AG08396 (cell line): ENCODE data around the gene ITPKB.
A peak's percentile ranks its signal among the peaks of the same experiment; 100 is the strongest.
"Not testable (repeated sequence)": the region's sequence is repeated elsewhere in the genome, so short reads cannot be mapped to it uniquely, and the experiment has no call there.

Experiments used
- DNase-seq: peaks from one replicate; pipeline ENCODE4 v3.0.0; 2012; ENCODE audit warnings: low spot score, mixed read lengths

The ITPKB gene

DNA sequence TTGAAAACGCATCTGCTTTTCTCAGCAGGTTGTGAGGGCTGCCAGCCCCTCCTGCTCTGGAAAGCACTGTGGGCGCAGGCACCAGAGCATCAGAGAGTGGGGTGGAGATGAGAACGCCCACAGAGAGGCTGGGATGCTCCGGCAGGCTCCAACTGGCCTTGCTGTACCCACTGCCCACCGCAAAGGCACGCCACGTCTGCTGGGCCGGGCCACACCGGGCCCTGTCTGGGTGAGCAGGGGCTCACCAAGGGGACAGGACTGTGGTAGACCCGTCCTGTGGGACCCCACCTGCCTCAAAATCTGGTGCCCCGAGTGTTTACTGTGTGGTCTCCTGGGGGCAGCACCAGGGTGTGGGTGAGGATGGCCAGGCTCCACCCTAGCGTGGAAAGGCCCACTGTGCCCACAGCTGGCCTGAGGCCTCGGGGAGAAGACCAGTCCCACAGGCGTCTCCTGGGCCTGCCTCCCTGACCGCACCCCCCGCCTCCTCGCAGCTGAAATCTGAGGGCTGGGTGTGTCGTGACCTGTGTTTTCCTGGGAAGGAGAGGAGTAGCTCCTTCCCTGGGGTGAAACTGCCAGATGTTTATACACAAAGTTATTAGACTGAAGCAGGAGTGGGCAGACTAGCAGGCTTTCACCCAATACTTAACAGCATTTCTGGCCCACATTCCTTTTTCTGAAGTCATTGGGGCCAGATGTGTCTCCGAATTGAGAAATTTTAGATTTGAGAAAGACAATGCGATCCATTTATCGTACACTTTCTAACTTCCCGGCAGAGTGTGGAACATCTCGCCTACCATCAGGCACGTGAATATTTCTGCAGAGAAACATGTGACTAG, 136.7 kb downstream of the ITPKB start:
- DNase-seq, result peak; percentile 72

DNA sequence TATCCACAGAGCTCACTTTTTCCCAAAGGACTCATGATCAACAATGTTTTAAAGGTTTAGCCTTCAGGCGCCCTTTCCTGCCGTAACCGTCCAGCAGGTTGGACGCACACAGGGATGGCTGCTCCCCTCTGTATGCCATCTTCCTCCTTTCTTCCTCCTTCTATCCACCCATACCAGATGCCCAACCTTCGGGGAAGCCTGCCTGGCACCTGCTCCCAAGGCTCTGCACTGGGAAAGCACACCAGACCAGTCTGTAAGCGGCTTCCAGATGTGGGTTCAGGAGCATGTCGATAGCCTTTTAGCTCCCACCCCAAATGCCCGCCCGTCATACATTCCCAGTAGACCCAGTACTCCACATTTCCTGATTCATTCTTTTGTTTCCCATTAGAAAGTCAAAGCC, 137.6 kb downstream of the ITPKB start:
- no peak for DNase-seq

DNA sequence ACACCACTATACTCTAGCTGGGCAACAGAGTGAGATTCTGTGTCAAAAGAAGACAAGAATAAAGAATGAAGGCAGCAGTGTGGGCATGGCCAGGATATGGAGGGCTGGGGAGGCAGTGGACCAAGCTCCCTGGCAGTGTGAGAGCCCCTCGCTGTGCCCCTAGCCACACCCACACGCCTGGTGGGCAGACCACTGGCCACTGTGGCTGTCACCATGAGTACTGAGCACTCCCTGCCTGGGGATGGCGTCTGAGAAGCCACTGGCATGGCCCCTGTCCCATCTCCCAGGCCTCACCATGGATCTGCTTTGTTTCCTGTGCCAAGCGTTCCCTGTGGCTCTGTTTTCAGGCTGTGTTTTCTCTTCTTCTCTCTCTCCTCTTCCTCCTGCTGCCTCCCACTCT, 138.8 kb downstream of the ITPKB start:
- no peak for DNase-seq

DNA sequence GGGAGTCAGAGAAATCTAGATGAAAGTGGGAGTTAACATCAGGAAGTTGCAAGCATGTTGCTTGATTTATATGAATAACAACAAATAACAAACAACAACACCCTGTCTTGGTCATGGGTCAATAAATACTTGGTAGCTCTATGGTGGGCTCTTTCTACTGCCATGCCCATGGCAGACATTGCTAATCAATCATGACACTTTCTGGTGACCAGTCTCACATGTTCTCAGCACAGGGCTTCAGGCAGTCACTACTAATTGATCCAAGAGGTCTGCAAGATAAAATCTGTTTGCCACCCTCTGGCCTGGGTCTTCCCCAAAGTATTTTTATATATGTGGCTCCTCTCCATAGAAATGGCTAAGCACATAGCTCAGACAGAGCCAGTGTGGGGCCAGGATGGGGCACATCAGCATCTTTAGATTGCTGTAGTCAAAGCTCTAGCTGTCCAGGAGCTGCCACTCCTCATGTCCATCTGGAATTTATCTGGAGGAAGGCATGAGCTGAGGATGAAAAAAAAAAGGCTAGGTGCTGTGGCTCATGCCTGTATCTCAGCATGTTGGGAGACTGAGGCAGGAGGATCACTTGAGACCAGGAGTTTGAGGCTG, 139.3 kb downstream of the ITPKB start:
- DNase-seq, result no peak

DNA sequence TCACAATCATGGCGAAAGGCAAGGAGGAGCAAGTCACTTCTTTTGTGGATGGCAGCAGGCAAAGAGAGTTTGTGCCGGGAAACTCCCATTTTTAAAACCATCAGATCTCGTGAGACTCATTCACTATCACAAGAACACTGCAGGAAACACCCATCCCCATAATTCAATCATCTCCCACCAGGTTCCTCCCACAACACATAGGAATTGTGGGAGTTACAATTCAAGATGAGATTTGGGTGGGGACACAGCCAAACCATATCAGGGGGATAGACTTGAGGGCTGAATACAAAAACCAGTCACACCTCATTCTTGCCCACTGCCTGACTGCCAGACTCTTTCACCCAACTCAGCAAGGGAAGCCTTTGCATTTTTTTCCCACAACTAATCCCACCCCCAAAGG, 140.1 kb downstream of the ITPKB start:
- not testable (repeated sequence) for DNase-seq

DNA sequence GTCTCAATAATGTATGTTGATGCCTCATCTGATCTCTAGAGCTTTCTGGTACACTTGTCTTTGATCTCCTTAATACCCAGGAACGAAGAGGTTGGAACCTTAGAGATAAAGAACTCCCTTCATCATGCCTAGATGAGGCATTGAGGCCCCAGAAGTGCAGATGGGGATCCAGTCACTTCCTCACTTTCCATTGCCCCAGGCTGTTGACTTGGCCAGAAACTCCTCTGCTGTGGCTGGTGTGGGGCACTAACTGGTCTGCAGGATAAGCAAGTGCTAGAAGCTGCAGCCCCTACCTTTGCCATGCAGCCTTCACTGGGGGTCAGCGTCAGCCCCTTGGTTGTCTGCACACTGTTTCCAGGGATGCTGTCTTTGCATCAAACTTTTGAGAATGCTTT, 140.6 kb downstream of the ITPKB start:
- no peak for DNase-seq

DNA sequence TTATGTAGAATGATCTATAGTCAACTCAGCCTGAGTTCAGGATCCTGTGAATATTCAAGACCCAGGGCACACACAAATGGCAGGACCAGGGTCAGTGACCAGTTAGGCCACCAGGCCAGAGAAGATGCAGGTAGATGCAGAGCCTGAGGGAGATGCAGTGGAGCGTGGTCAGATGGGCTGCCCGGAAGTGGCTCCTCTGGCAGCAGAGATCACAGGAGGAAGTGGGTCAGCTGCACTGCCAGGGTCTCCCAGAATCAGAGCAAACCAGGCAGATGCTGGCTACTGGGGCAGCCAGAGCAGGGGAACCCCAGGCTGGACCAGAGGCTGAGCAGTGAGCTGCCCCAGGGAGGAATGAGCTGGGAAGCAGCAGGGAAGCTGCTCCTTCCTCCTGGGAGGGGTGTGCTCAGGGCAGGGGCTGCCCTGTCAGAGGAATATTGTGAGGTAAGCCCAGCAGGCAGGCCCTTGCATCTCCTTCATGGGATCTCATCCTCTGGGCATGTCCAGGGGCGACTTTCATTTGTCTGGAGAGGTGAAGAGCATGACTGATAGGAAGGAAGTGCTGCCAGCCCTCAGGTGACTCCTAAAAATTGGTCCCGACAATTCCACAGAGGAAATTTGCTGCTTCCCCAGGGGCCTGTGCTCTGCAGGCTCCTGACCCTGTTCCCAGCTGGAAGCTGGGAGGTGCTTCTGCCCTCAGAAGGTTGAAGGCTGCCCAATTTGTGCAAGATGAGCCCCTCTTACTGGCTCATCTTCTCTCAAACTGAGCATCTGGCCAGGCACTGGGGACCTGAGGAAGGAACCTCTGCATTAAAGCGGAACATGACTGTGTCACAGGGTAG, 141.2 kb downstream of the ITPKB start:
- no peak for DNase-seq

DNA sequence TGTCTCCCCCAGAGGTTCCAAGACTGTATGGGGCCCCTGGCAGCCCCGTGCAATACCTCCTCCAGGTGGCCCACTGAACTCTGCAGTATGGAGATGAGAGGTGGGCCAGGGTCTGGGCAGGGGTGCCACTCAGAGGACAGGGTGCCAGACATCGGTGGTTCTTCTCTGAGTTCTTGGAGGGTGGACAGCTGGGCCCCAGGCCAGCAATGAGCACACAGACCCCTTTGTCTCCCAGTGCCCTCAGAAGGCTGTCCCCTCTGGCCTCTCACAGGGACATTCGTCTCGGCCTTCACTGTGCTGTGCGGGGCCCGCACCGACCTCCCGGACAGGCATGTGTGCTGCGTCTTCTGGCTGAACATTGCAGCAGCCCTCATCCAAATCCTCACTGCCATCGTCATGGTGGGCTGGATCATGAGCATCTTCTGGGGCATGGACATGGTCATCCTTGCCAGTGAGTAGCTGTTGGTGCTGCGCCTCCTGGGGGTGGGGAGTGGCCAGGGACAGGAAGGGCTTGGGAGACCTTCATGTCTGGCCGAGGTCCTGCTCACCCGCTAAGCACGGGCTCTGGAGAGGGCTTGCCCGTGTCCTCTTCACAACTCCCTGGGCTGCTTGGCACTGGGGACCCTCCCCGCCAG, 142.4 kb downstream of the ITPKB start:
- no peak for DNase-seq

DNA sequence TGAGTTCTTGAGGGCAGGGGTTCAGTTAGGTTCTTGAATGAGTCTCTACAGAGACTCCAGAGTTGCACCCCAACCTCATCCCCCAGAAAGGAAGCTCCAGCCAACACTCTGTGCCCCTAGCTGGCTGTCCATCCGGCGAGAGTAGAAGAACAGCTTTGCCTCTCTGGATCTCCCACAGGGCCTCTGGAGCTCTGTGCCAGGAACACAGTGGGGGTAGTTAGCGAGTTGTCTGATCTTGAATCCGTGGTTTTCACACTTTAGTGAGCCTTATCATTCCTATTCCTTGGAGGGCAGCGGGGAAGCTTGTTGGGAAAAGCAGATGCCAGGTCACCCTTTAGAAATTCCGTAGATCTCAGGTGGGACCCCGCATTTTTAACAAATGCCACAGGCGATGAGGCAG, 145.5 kb downstream of the ITPKB start:
- DNase-seq, result no peak

DNA sequence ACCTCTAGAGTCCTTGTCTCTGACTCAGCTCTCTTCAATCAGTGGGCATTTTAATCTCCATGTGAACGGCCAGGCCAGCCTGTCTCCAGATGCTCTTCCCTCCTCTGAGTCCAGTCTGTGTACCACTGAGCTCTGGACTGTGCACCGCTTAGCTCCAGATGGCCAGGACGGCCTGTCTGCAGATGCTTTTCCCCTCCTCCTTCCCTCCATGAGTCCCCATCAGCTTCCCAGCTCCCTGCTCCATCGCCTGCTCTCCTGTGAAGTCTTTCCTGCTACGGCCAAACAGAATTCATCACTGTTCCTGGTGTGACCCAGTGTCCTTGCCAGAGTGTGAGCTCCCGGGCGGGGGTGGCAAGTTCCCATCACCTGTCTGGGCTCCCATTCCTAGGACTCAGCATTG, 148.5 kb downstream of the ITPKB start:
- DNase-seq, result no peak

DNA sequence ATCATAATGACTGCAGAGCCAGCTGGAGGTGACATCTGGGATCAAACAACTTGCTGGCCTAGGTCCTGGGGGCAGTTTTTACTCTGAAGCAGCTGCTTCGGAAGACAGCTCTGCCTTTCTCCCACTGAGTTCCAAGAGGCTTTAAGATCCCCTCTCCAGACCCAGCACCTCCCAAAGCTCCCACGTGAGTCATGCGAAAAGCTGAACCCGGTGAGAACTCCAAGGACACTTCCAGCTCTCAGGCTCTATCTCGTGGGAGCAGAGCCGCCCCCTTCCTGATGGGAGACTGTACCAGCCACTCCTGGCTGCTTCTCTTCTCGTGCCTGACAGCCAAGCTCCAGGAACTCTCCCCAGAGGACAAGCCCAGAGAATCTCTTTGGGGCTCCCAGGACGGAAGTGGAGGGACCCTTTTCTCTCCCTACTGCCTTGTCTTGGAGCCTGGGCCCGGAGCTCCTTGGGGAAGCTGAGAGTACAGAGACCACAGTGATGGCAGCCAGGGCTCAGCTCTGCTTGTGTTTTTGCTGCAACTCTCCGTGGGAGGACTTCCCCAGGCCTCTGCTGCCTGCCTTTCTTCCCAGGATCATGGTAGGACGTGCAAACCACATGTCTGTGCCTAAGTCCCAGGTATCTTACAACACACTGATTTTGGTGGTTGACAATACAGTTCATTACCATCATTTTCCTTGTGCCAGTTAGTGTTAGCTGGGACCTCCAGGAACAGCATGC, 149.9 kb downstream of the ITPKB start:
- no peak for DNase-seq

DNA sequence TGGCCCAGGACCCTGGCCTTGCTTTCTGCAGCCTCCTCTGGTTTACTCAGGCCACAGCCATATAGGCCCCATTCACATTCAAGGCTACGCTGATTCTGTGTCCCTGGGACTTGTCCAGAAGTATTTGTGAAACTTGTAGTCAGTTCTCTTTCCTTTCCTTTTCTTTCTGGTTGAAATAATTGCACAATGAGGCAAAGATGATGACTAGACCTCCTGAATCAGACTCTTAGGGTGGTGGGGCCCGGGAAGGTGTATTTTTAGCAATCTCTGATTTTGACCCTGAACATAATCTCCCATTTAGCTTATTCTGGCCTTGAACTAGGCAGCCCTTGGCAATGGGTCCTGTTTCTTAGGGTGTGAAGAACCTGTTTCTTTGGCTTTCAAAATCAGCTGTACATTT, 150.6 kb downstream of the ITPKB start:
- no peak for DNase-seq

DNA sequence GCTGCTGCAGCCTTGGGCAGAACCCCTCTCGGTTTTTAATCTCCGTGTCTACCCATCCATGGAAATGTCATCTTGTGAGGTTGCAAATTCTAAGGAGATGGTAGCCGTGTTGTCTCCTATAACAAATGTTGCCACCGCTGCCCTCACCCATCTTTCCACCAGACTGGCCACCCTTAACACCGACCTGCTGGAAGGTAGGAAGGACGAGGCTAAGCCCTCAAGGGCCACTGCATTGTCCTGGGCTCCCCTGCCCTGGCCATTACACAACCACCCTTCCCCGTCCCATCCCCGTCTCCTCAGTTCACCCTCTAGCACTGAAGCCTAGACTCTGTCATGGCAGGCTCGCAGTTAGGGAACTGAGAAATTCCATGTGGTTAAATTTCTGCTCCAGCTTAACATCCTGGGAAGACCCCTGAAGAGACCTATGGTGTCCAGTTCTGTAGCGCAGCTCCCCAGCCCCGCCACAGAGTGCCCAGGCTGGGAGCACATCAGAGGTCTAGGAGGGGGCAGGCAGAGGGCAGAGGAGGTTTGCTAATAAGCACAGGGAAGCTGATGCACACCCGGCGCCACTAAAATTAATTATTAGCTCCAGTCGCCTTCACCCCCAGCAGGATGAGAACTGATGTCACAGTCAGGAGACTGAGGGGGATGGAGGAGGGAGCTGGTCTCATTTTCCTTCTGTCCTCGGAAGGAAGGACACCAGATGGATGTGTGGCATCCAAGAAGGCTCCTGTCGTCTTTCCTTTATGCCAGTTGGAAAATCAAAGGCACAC, 152.2 kb downstream of the ITPKB start:
- DNase-seq, result no peak

DNA sequence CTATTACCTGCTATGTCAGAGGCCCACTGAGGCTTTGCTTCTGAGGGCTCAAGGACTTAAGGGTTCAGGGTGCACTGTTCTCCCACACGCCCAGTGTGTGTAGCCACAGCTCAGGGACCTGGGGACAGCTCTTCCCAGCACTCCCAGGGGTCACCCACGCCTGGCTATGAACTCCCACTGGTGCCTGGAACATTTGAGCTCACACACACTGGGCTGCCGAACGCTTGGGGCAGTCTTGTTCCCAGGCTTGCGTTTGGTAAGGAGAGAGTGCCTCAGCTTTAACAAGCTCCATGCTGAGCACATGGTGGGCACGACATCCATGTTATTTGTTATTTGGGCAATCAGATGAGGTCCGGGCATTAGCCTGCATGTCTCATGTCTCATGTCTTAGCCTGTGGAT, 153.0 kb downstream of the ITPKB start:
- no peak for DNase-seq

DNA sequence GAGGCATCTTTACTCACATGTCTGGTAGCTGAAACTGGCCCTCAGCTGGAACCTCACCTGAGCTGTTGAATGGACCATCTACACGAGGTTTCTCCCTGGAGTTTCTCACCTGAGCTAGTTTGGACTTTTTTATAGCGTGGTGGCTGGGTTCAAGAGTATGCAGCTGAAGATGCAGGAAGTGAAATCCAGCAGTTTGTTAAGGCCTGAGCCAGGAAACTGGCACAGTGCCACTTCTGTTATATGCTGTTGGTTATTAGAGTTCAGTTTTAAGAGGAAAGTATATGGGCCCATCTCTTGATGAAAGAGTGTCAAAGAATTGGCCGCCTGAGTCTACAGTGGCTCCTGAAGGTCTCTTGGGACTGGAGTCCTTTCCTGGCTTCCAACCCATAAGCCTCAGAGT, 154.9 kb downstream of the ITPKB start:
- no peak for DNase-seq

DNA sequence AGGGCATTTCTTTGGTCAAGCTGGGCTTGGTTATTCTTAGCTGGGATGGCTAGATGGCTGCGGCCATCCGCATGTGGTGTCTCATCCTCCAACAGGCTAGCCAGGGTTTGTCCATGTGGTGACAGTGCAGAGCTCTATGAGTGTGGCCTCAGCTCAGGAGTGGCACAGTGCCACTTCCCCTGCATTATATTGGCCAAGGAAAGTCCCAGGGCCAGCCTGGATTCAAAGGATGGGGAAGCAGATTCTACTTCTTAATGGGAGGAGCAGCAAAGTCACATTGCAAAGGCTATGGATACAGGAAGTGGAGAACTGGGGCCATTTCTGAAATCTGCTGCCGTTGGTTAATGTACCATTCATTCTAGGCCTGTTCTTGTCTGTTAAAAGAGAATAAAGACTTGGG, 156.1 kb downstream of the ITPKB start:
- no peak for DNase-seq
